ENCODE results near the gene KDM5A.
"Not testable (repeated sequence)": the region's sequence is repeated elsewhere in the genome, so short reads cannot be mapped to it uniquely, and the experiment has no call there.

GRCh38 chr12:235967-236366 lies 153.2 kb downstream of the KDM5A start:
- TF ChIP-seq ZNF274 (IDR thresholded peaks at IDR 0.05; ENCODE audit: low read depth, low read length); YY1 (IDR thresholded peaks at IDR 0.05; ENCODE audit: insufficient read depth, insufficient read length); SUZ12 (IDR thresholded peaks at IDR 0.05; ENCODE audit: extremely low read depth, insufficient read depth, insufficient read length): not testable (repeated sequence)

All from NT2/D1 (cell line).